ENCODE results near the gene C2CD4B.

C2CD4B gene

GRCh38 chr15:62165104-62165792, at the start of gene C2CD4B:
Gene C2CD4B, minus strand, starts transcription at chr15:62165285. Its CDS starts 301 bp downstream, at chr15:62164984.
- no peak for DNase-seq

- no peak for DNase-seq
These were observed 47.7 kb upstream of the C2CD4B start for GRCh38 chr15:62212741-62213140.

GRCh38 chr15:62211348-62211747, 46.3 kb upstream of the C2CD4B start:
- no peak for DNase-seq

- DNase-seq, result no peak
These were observed 44.7 kb upstream of the C2CD4B start for GRCh38 chr15:62209821-62210220.

- no peak for DNase-seq
These were observed 44.2 kb upstream of the C2CD4B start for GRCh38 chr15:62209322-62209721.

- DNase-seq, result no peak
These were observed 43.8 kb upstream of the C2CD4B start for GRCh38 chr15:62208884-62209283.

- DNase-seq, result no peak
These were observed 43.3 kb upstream of the C2CD4B start for GRCh38 chr15:62208367-62208766.

GRCh38 chr15:62190675-62191074, 25.6 kb upstream of the C2CD4B start:
- DNase-seq, result no peak

- no peak for DNase-seq
These were observed 25.2 kb upstream of the C2CD4B start for GRCh38 chr15:62190274-62190673.

- DNase-seq, result no peak
These were observed 23.7 kb upstream of the C2CD4B start for GRCh38 chr15:62188744-62189143.

- no peak for DNase-seq
These were observed 22.8 kb upstream of the C2CD4B start for GRCh38 chr15:62187910-62188309.

- DNase-seq, result no peak
These were observed 22.3 kb upstream of the C2CD4B start for GRCh38 chr15:62187425-62187824.

- DNase-seq, result no peak
These were observed 21.5 kb upstream of the C2CD4B start for GRCh38 chr15:62186578-62186977.

- DNase-seq, result no peak
These were observed 18.0 kb upstream of the C2CD4B start for GRCh38 chr15:62183130-62183529.

- DNase-seq, result no peak
These were observed 8.1 kb upstream of the C2CD4B start for GRCh38 chr15:62173215-62173614.

GRCh38 chr15:62171882-62172281, 6.8 kb upstream of the C2CD4B start:
- no peak for DNase-seq

GRCh38 chr15:62165793-62166375, 799 bp upstream of the C2CD4B start:
- no peak for DNase-seq

- DNase-seq, result no peak
These were observed 535 bp downstream of the C2CD4B start for GRCh38 chr15:62164396-62165103.

GRCh38 chr15:62164014-62164395, 1.1 kb downstream of the C2CD4B start:
- DNase-seq, result no peak

- no peak for DNase-seq
These were observed 1.6 kb downstream of the C2CD4B start for GRCh38 chr15:62163397-62164013.

GRCh38 chr15:62153228-62153627, 11.9 kb downstream of the C2CD4B start:
- DNase-seq, result no peak

GRCh38 chr15:62150445-62150844, 14.6 kb downstream of the C2CD4B start:
- no peak for DNase-seq

- DNase-seq, result no peak
These were observed 15.4 kb downstream of the C2CD4B start for GRCh38 chr15:62149729-62150128.

GRCh38 chr15:62147551-62147950, 17.5 kb downstream of the C2CD4B start:
- DNase-seq, result no peak
